Upper lobe of left lung (tissue), 6 donors: ENCODE data around the gene ATP1B4. TPM values are rescaled to one million over a fixed set of nuclear protein-coding genes. Genes with fewer than 3 reads are reported as not detected.

ENCODE experiments used
- ATAC-seq, 2 donors: fragments of 200-7000 bp; cut with Tn5 transposase; one replicate each; pipeline ENCODE4 v1.9.1; 2022; ENCODE audit warnings: mild to moderate bottlenecking in 2 of 2, moderate library complexity in 2 of 2; ENCODE audit not compliant: low FRiP score in 2 of 2
- DNase-seq, 2 donors: peaks; one replicate each; pipeline ENCODE4 v3.0.0-alpha.2; 2019 to 2020
- H3K27ac ChIP-seq, 4 donors: fragments of 200-600 bp; sonication (generic); one replicate each; pipeline ENCODE4 v1.5.1; 2016 to 2019
- H3K27me3 ChIP-seq, 4 donors: fragments of 200-600 bp; sonication (generic); one replicate each; pipeline ENCODE4 v1.5.1; 2017 to 2019
- H3K36me3 ChIP-seq, 4 donors: fragments of 200-600 bp; sonication (generic); one replicate each; pipeline ENCODE4 v1.5.1; 2016 to 2019
- H3K4me1 ChIP-seq, 4 donors: fragments of 200-600 bp; sonication (generic); one replicate each; pipeline ENCODE4 v1.5.1; 2018 to 2019
- H3K4me3 ChIP-seq, 4 donors: fragments of 200-600 bp; sonication (generic); one replicate each; pipeline ENCODE4 v1.5.1; 2017 to 2019; ENCODE audit warnings: mild to moderate bottlenecking in 2 of 4, moderate library complexity in 1 of 4
- H3K9me3 ChIP-seq, 4 donors: fragments of 200-600 bp; sonication (generic); one replicate each; pipeline ENCODE4 v1.5.1; 2018 to 2019
- EP300 ChIP-seq, 4 donors: sonication (generic); formaldehyde crosslinking; IDR thresholded peaks; one replicate each; pipeline ENCODE4 v1.5.1; 2017; ENCODE audit warnings: antibody characterized with exemption in 4 of 4, control low read depth in 2 of 4
- POLR2A ChIP-seq, 4 donors: fragments of 450-650 bp; IDR thresholded peaks; one replicate each; pipeline ENCODE4 v1.5.1; 2016 to 2017; ENCODE audit warnings: antibody characterized with exemption in 4 of 4, mild to moderate bottlenecking in 2 of 4
- POLR2AphosphoS5 ChIP-seq, 2 donors: sonication (generic); formaldehyde crosslinking; IDR thresholded peaks; one replicate each; pipeline ENCODE4 v1.5.1; 2017; ENCODE audit warnings: antibody characterized with exemption in 2 of 2
- WGBS, 2 donors: methylation state at CpG; one replicate each; pipeline ENCODE4 v1.1.5; 2017 to 2018; 5-methylcytosine and 5-hydroxymethylcytosine counted together
- total RNA-seq, 6 donors: library from RNA; depleted of rRNA in 4 of 6; stranded (reverse); fragments of >200 nt in 4 of 6; gene quantifications; one replicate each; pipeline versions ENCODE4 v1.1.0 to v1.2.1, GENCODE V29; 2016 to 2021
- TF ChIP-seq, protein P1 (sequence below), 6 experiments: fragments of 450-650 bp in 4 of 6; fragments of 200-600 bp in 2 of 6; sonication (generic) in 2 of 6; IDR thresholded peaks; one replicate each; pipeline ENCODE4 v1.5.1; 2016 to 2019; ENCODE audit warnings: antibody characterized with exemption in 6 of 6
- donor health status: DM: no; HTN: no; CAD: no; lungs with moderate emphysema.
- donor health status: DM: no; HTN: yes; CAD: no; lungs with severe emphysema.

The ATP1B4 gene
- not detected for total RNA-seq

DNA sequence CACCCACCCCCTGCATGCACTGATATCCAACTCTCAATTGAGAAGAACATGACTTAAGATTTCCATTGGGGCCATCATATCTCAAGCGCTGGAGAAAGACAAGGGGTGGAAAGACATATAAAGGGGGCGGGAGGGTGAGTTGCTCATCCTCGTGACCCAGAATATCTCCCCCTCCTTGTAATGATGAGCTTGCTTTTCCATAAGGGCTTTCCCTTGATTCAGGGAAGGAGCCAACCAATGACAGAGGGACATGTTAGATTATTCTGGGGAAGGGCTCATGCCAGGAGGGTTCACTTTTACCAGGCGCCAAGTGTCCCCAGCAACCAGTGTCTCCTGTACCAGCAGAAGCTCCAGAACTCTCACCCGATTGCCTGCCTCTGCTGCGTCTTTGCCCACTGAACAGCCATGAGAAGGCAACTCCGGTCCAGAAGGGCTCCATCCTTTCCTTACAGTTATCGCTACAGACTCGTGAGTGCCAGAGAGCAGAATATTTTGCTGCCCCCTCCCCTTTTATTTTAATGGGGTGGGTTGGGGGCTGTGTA is at the start of gene ATP1B4:
Gene ATP1B4 (plus strand): TSS at position 326 of the 542 bp plus-strand sequence. CDS start 80 bp downstream, at position 406.
- no peak for TF ChIP-seq POLR2A (IDR thresholded peaks at IDR 0.05)
- TF ChIP-seq, protein P1, sequence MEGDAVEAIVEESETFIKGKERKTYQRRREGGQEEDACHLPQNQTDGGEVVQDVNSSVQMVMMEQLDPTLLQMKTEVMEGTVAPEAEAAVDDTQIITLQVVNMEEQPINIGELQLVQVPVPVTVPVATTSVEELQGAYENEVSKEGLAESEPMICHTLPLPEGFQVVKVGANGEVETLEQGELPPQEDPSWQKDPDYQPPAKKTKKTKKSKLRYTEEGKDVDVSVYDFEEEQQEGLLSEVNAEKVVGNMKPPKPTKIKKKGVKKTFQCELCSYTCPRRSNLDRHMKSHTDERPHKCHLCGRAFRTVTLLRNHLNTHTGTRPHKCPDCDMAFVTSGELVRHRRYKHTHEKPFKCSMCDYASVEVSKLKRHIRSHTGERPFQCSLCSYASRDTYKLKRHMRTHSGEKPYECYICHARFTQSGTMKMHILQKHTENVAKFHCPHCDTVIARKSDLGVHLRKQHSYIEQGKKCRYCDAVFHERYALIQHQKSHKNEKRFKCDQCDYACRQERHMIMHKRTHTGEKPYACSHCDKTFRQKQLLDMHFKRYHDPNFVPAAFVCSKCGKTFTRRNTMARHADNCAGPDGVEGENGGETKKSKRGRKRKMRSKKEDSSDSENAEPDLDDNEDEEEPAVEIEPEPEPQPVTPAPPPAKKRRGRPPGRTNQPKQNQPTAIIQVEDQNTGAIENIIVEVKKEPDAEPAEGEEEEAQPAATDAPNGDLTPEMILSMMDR (IDR thresholded peaks at IDR 0.05) = no peak
- TF ChIP-seq EP300 (IDR thresholded peaks at IDR 0.05) = no peak
- TF ChIP-seq POLR2AphosphoS5 (IDR thresholded peaks at IDR 0.05) = no peak
- no peaks in the 10 kb centered on the region for H3K4me1 ChIP-seq
- H3K27me3 ChIP-seq = no peaks in the 10 kb centered on the region
- DNase-seq (no peak), ATAC-seq (no peak)
- 77 to 97% methylated on average over 7 to 9 of the region's 9 CpGs for WGBS, 2 donors
- no peaks in the 10 kb centered on the region for H3K9me3 ChIP-seq
- H3K4me3 ChIP-seq = no peak within 1 kb of the TSS
- no peak within 1 kb of the TSS for H3K27ac ChIP-seq
- H3K36me3 ChIP-seq = no peaks in the 10 kb centered on the region

DNA sequence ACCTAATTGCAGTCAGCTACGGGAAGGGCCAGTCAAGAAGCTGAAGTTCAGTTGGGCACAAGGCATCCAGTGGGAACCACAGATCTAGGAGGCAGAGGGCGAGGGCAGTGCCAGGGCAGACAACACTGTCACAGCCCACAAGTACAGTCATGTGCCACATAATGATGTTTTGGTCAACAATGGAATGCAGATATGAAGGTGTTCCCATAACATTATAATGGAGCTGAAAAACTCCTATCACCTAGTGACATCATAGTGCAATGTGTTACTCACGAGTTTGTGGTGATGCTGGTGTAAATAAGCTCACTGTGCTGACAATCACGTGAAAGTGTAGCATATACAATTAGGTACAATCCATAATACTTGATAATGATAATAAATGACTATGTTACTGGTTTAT is 46.1 kb upstream of the ATP1B4 start:
- H3K27ac ChIP-seq = no peak overlapping the region
- no peaks in the 10 kb centered on the region for H3K36me3 ChIP-seq
- TF ChIP-seq EP300 (IDR thresholded peaks at IDR 0.05) (no peak), POLR2A (IDR thresholded peaks at IDR 0.05) (no peak), POLR2AphosphoS5 (IDR thresholded peaks at IDR 0.05) (no peak)
- TF ChIP-seq, protein P1 (IDR thresholded peaks at IDR 0.05) = no peak
- no peak for ATAC-seq
- no peak overlapping the region for H3K4me3 ChIP-seq
- 45 to 75% methylated on average over 3 to 4 of the region's 4 CpGs for whole genome bisulfite sequencing, 2 donors
- peaks cover 0 to 6% (median 4%) of the 10 kb centered on the region in 4 donors for H3K4me1 ChIP-seq
- peaks cover 0 to 4% (median 0%) of the 10 kb centered on the region in 4 donors for H3K27me3 ChIP-seq
- DNase-seq = no peak
- H3K9me3 ChIP-seq = no peaks in the 10 kb centered on the region

DNA sequence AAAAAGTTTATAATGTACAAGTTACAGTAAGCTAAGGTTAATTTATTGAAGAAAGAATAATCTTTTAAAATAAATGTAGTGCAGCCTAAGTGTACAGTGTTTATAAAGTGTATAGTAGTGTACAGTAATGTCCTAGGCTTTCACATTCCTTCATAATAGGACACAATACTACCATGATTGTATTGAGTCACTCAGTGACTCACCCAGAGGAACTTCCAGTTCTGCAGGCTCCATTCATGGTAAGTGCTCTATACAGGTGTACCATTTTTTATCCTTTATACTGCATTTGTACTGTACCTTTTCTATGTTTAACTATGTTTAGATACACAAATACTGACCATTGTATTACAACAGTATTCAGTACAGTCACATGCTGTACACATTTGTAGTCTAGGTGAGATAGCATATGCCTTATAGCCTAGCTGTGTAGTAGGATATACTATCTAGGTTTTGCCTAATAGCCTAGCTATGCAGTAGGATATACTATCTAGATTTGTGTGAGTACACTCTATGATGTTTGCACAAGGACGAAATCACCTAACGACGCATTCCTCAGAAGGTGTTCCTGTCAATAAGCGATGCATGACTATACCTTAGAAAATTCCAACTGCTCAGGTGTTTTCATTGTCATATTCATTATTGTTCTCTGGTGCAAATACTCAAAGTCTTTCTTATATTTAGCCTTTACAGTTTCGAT is 45.2 kb upstream of the ATP1B4 start:
- Histone ChIP-seq H3K36me3 (no peaks in the 10 kb centered on the region), H3K9me3 (no peaks in the 10 kb centered on the region), H3K4me1 (no peaks in the 10 kb centered on the region), H3K27ac (no peak overlapping the region), H3K27me3 (no peaks in the 10 kb centered on the region), H3K4me3 (no peak overlapping the region)
- DNase-seq (no peak), ATAC-seq (peak in 1 of 2 donors; percentile 68)
- 68 to 75% methylated on average over 5 of the region's 5 CpGs for WGBS, 2 donors
- TF ChIP-seq POLR2AphosphoS5 (IDR thresholded peaks at IDR 0.05) (no peak), EP300 (IDR thresholded peaks at IDR 0.05) (no peak), POLR2A (IDR thresholded peaks at IDR 0.05) (no peak)
- TF ChIP-seq, protein P1 (IDR thresholded peaks at IDR 0.05) = no peak

DNA sequence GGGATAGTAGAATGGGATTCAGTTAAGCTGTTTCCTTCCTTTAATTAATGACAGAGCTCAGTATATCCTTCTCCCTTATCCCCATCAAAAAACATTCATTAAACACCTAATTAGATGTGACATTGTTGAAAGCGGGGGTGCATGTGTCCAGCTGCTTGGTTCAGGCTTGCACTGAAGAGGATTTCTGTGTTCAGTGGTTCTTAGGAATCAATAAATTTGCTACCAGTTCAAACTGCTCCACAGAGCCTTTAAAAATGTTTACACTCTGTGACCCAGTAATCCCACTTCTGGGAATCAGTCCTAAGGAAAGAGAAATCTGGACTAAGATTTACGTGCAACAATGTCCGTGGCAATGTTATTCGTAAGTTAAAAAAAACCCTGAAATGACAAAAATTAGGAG is 43.5 kb upstream of the ATP1B4 start:
- H3K27ac ChIP-seq = no peak overlapping the region
- no peak overlapping the region for H3K4me3 ChIP-seq
- H3K9me3 ChIP-seq = no peaks in the 10 kb centered on the region
- no peaks in the 10 kb centered on the region for H3K27me3 ChIP-seq
- no peak for TF ChIP-seq EP300 (IDR thresholded peaks at IDR 0.05)
- no peak for TF ChIP-seq POLR2AphosphoS5 (IDR thresholded peaks at IDR 0.05)
- TF ChIP-seq, protein P1 (IDR thresholded peaks at IDR 0.05) = no peak
- no peak for TF ChIP-seq POLR2A (IDR thresholded peaks at IDR 0.05)
- 63 to 76% methylated on average over 4 of the region's 4 CpGs for WGBS, 2 donors
- DNase-seq (no peak), ATAC-seq (no peak)
- no peaks in the 10 kb centered on the region for H3K36me3 ChIP-seq
- no peaks in the 10 kb centered on the region for H3K4me1 ChIP-seq
